NT2/D1 (cell line): ENCODE measurements around the gene SNAPC2.

ENCODE experiments used
- YY1 ChIP-seq: IDR thresholded peaks from 2 replicates; pipeline ENCODE4 v1.6.1; 2011; ENCODE audit not compliant: insufficient read length, insufficient read depth
- ZNF274 ChIP-seq: IDR thresholded peaks from 2 replicates; pipeline ENCODE4 v1.6.1; 2011; ENCODE audit warnings: mild to moderate bottlenecking, low read depth, low read length

DNA sequence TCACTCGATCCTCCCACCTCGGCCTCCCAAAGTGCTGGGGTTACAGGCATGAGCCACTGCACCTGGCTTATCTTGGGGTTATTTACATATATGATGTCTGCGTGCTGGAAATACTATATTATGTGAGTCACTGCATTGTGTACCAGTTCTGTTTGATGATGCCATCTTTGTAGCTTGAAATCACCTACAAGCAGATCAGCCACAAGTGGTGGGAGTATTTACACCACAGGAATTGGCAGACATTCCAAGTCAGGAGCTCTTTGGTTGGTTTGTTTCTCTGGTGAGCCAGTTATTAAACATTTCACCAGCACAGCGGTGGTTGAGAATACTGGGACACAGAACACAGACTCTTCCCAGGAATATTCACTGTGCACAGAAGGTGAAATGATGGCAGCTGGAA, 27.8 kb downstream of the SNAPC2 start:
- TF ChIP-seq YY1 (no peak), ZNF274 (no peak)
